Measurements from ENCODE around the gene ARHGAP10. TPM values are rescaled to one million over a fixed set of nuclear protein-coding genes. Genes with fewer than 3 reads are reported as not detected.

Gene ARHGAP10
- total RNA-seq, 1 donor from 2014 or later: 10.9 TPM

- H3K4me3 ChIP-seq (ENCODE audit: low read depth, low read length): no peak overlapping the region
- TF ChIP-seq CTCF (conservative IDR thresholded peaks at IDR 0.05; ENCODE audit: low read depth, low read length): peak; percentile 15
- DNase-seq (ENCODE audit: low read depth): no peak
Measured at GRCh38 chr4:147863111-147863747, 131.3 kb downstream of the ARHGAP10 start.

GRCh38 chr4:147863808-147864472 is 132.1 kb downstream of the ARHGAP10 start:
- no peak for DNase-seq (ENCODE audit: low read depth)
- no peak overlapping the region for H3K4me3 ChIP-seq (ENCODE audit: low read depth, low read length)
- no peak for TF ChIP-seq CTCF (conservative IDR thresholded peaks at IDR 0.05; ENCODE audit: low read depth, low read length)

GRCh38 chr4:147864607-147865006 is 132.7 kb downstream of the ARHGAP10 start:
- TF ChIP-seq CTCF (conservative IDR thresholded peaks at IDR 0.05; ENCODE audit: low read depth, low read length): no peak
- DNase-seq (ENCODE audit: low read depth): no peak
- no peak overlapping the region for H3K4me3 ChIP-seq (ENCODE audit: low read depth, low read length)

- DNase-seq (ENCODE audit: low read depth): no peak
- no peak overlapping the region for H3K4me3 ChIP-seq (ENCODE audit: low read depth, low read length)
- no peak for TF ChIP-seq CTCF (conservative IDR thresholded peaks at IDR 0.05; ENCODE audit: low read depth, low read length)
Measured at GRCh38 chr4:147865926-147866325, 134.0 kb downstream of the ARHGAP10 start.

GRCh38 chr4:147866532-147867271 is 134.8 kb downstream of the ARHGAP10 start:
- DNase-seq (ENCODE audit: low read depth): peak; percentile 44
- TF ChIP-seq CTCF (conservative IDR thresholded peaks at IDR 0.05; ENCODE audit: low read depth, low read length): peak; percentile 100
- H3K4me3 ChIP-seq (ENCODE audit: low read depth, low read length): no peak overlapping the region

GRCh38 chr4:147874109-147874508 is 142.2 kb downstream of the ARHGAP10 start:
- no peak for DNase-seq (ENCODE audit: low read depth)
- no peak overlapping the region for H3K4me3 ChIP-seq (ENCODE audit: low read depth, low read length)
- no peak for TF ChIP-seq CTCF (conservative IDR thresholded peaks at IDR 0.05; ENCODE audit: low read depth, low read length)

All from epithelial cell of proximal tubule (primary cell).